Skeletal muscle tissue (tissue), 4 donors: ENCODE results near the gene EIF2B2. TPM values are rescaled to one million over a fixed set of nuclear protein-coding genes. Genes with fewer than 3 reads are reported as not detected.

Experiments used
- H3K27ac ChIP-seq: one replicate; pipeline ENCODE4 v1.7.0; 2013; ENCODE audit warnings: mild to moderate bottlenecking, low read depth, low read length, inconsistent platforms
- H3K27me3 ChIP-seq, 3 donors: one replicate each; pipeline ENCODE4 v1.7.0; 2013; ENCODE audit warnings: low read length in 3 of 3; ENCODE audit not compliant: control insufficient read depth in 3 of 3, insufficient read depth in 3 of 3
- H3K36me3 ChIP-seq, 3 donors: one replicate each; pipeline ENCODE4 v1.7.0; 2013; ENCODE audit warnings: low read length in 3 of 3; ENCODE audit not compliant: control insufficient read depth in 3 of 3, insufficient read depth in 3 of 3
- H3K4me1 ChIP-seq, 3 donors: one replicate each; pipeline ENCODE4 v1.7.0; 2013; ENCODE audit warnings: low read length in 3 of 3, mild to moderate bottlenecking in 3 of 3; ENCODE audit not compliant: control insufficient read depth in 3 of 3, insufficient read depth in 3 of 3
- H3K4me3 ChIP-seq, 3 donors: one replicate each; pipeline ENCODE4 v1.7.0; 2013; ENCODE audit warnings: low read length in 3 of 3
- H3K9ac ChIP-seq, 3 donors: one replicate each; pipeline ENCODE4 v1.7.0; 2013; ENCODE audit warnings: low read length in 3 of 3, mild to moderate bottlenecking in 3 of 3, moderate library complexity in 2 of 3, low read depth in 1 of 3
- H3K9me3 ChIP-seq, 3 donors: one replicate each; pipeline ENCODE4 v1.7.0; 2013; ENCODE audit warnings: low read length in 3 of 3; ENCODE audit not compliant: control insufficient read depth in 3 of 3
- total RNA-seq: library from RNA; depleted of rRNA; stranded (reverse); fragments of >200 nt; gene quantifications from one replicate; pipeline ENCODE4 v1.2.3, GENCODE V29; 2014
- donor health status: Osteomylitis.

The EIF2B2 gene
- total RNA-seq, 1 donor from 2014 or later, result 18.8 TPM

GRCh38 chr14:74973905-74974363, 28.8 kb upstream of the EIF2B2 start:
- peaks cover 27 to 42% (median 40%) of the 10 kb centered on the region in 3 donors for H3K4me1 ChIP-seq
- peak overlapping the region; percentile 48 for H3K27ac ChIP-seq
- no peaks in the 10 kb centered on the region for H3K27me3 ChIP-seq

GRCh38 chr14:74974364-74975058, 28.2 kb upstream of the EIF2B2 start:
- H3K36me3 ChIP-seq, result no peaks in the 10 kb centered on the region
- no peaks in the 10 kb centered on the region for H3K27me3 ChIP-seq
- H3K9ac ChIP-seq, result peak overlapping the region in 1 of 3 donors; percentile 8
- peak overlapping the region; percentile 48 for H3K27ac ChIP-seq
- H3K4me1 ChIP-seq, result peaks cover 33 to 48% (median 46%) of the 10 kb centered on the region in 3 donors
- H3K9me3 ChIP-seq, result no peaks in the 10 kb centered on the region
- no peak overlapping the region for H3K4me3 ChIP-seq

More at GRCh38 chr14:74973905-74974363, 28.8 kb upstream of the EIF2B2 start:
- no peaks in the 10 kb centered on the region for H3K36me3 ChIP-seq
- peak overlapping the region in 1 of 3 donors; percentile 4 for H3K9ac ChIP-seq
- no peak overlapping the region for H3K4me3 ChIP-seq
- H3K9me3 ChIP-seq, result no peaks in the 10 kb centered on the region

GRCh38 chr14:74975059-74975810, 27.5 kb upstream of the EIF2B2 start:
- no peaks in the 10 kb centered on the region for H3K27me3 ChIP-seq
- H3K4me1 ChIP-seq, result peaks cover 40 to 55% (median 53%) of the 10 kb centered on the region in 3 donors
- no peak overlapping the region for H3K4me3 ChIP-seq
- no peaks in the 10 kb centered on the region for H3K9me3 ChIP-seq
- no peak overlapping the region for H3K9ac ChIP-seq
- H3K27ac ChIP-seq, result peak overlapping the region; percentile 48
- H3K36me3 ChIP-seq, result no peaks in the 10 kb centered on the region

- H3K36me3 ChIP-seq, result no peaks in the 10 kb centered on the region
- peaks cover 53 to 67% (median 66%) of the 10 kb centered on the region in 3 donors for H3K4me1 ChIP-seq
- H3K9ac ChIP-seq, result no peak overlapping the region
- H3K27me3 ChIP-seq, result no peaks in the 10 kb centered on the region
- no peak overlapping the region for H3K27ac ChIP-seq
- H3K4me3 ChIP-seq, result no peak overlapping the region
- no peaks in the 10 kb centered on the region for H3K9me3 ChIP-seq
These were observed 26.2 kb upstream of the EIF2B2 start for GRCh38 chr14:74976264-74977113.

- Histone ChIP-seq H3K4me3 (no peak overlapping the region), H3K27me3 (no peaks in the 10 kb centered on the region), H3K36me3 (no peaks in the 10 kb centered on the region), H3K4me1 (peaks cover 59 to 73% (median 69%) of the 10 kb centered on the region in 3 donors), H3K9ac (no peak overlapping the region), H3K9me3 (no peaks in the 10 kb centered on the region), H3K27ac (no peak overlapping the region)
These were observed 25.4 kb upstream of the EIF2B2 start for GRCh38 chr14:74977164-74977900.

GRCh38 chr14:74977901-74978385, 24.8 kb upstream of the EIF2B2 start:
- no peak overlapping the region for H3K4me3 ChIP-seq
- no peak overlapping the region for H3K9ac ChIP-seq
- no peaks in the 10 kb centered on the region for H3K9me3 ChIP-seq
- no peak overlapping the region for H3K27ac ChIP-seq
- H3K36me3 ChIP-seq, result no peaks in the 10 kb centered on the region
- peaks cover 58 to 69% (median 67%) of the 10 kb centered on the region in 3 donors for H3K4me1 ChIP-seq
- no peaks in the 10 kb centered on the region for H3K27me3 ChIP-seq

GRCh38 chr14:74978416-74978947, 24.2 kb upstream of the EIF2B2 start:
- H3K4me1 ChIP-seq, result peaks cover 53 to 64% (median 63%) of the 10 kb centered on the region in 3 donors
- no peaks in the 10 kb centered on the region for H3K36me3 ChIP-seq
- H3K9ac ChIP-seq, result no peak overlapping the region
- no peaks in the 10 kb centered on the region for H3K27me3 ChIP-seq
- H3K4me3 ChIP-seq, result no peak overlapping the region
- H3K27ac ChIP-seq, result no peak overlapping the region
- H3K9me3 ChIP-seq, result no peaks in the 10 kb centered on the region

- H3K27ac ChIP-seq, result peak overlapping the region; percentile 32
- no peaks in the 10 kb centered on the region for H3K9me3 ChIP-seq
- H3K4me3 ChIP-seq, result no peak overlapping the region
- H3K9ac ChIP-seq, result peak overlapping the region in 1 of 3 donors; percentile 60
- peaks cover 47 to 59% (median 57%) of the 10 kb centered on the region in 3 donors for H3K4me1 ChIP-seq
- H3K36me3 ChIP-seq, result no peaks in the 10 kb centered on the region
- no peaks in the 10 kb centered on the region for H3K27me3 ChIP-seq
These were observed 23.7 kb upstream of the EIF2B2 start for GRCh38 chr14:74979029-74979428.
